ENCODE measurements around the gene WDFY4.

The WDFY4 gene

GRCh38 chr10:48818081-48818480 lies 133.4 kb downstream of the WDFY4 start:
- DNase-seq (ENCODE audit: low spot score), result no peak

GRCh38 chr10:48818861-48819520 lies 134.3 kb downstream of the WDFY4 start:
- DNase-seq (ENCODE audit: low spot score), result no peak

GRCh38 chr10:48819783-48820182 lies 135.1 kb downstream of the WDFY4 start:
- no peak for DNase-seq (ENCODE audit: low spot score)

- DNase-seq (ENCODE audit: low spot score), result no peak
These were observed 135.6 kb downstream of the WDFY4 start for GRCh38 chr10:48820231-48820630.

GRCh38 chr10:48820699-48821098 lies 136.0 kb downstream of the WDFY4 start:
- DNase-seq (ENCODE audit: low spot score), result no peak

- no peak for DNase-seq (ENCODE audit: low spot score)
These were observed 136.4 kb downstream of the WDFY4 start for GRCh38 chr10:48821111-48821510.

GRCh38 chr10:48821692-48822091 lies 137.0 kb downstream of the WDFY4 start:
- no peak for DNase-seq (ENCODE audit: low spot score)

- no peak for DNase-seq (ENCODE audit: low spot score)
These were observed 149.0 kb downstream of the WDFY4 start for GRCh38 chr10:48833674-48834073.

- no peak for DNase-seq (ENCODE audit: low spot score)
These were observed 149.7 kb downstream of the WDFY4 start for GRCh38 chr10:48834189-48834965.

GRCh38 chr10:48835781-48836180 lies 151.1 kb downstream of the WDFY4 start:
- DNase-seq (ENCODE audit: low spot score), result no peak

- no peak for DNase-seq (ENCODE audit: low spot score)
These were observed 151.9 kb downstream of the WDFY4 start for GRCh38 chr10:48836605-48837004.

- no peak for DNase-seq (ENCODE audit: low spot score)
These were observed 154.2 kb downstream of the WDFY4 start for GRCh38 chr10:48838834-48839233.

GRCh38 chr10:48839809-48840679 lies 155.4 kb downstream of the WDFY4 start:
- DNase-seq (ENCODE audit: low spot score), result no peak

- no peak for DNase-seq (ENCODE audit: low spot score)
These were observed 157.6 kb downstream of the WDFY4 start for GRCh38 chr10:48842231-48842630.

GRCh38 chr10:48843198-48843597 lies 158.5 kb downstream of the WDFY4 start:
- no peak for DNase-seq (ENCODE audit: low spot score)

- DNase-seq (ENCODE audit: low spot score), result no peak
These were observed 159.9 kb downstream of the WDFY4 start for GRCh38 chr10:48844616-48845015.

GRCh38 chr10:48845512-48845911 lies 160.8 kb downstream of the WDFY4 start:
- DNase-seq (ENCODE audit: low spot score), result no peak

- no peak for DNase-seq (ENCODE audit: low spot score)
These were observed 163.0 kb downstream of the WDFY4 start for GRCh38 chr10:48847691-48848090.

GRCh38 chr10:48856855-48857254 lies 172.2 kb downstream of the WDFY4 start:
- DNase-seq (ENCODE audit: low spot score), result no peak

- no peak for DNase-seq (ENCODE audit: low spot score)
These were observed 187.6 kb downstream of the WDFY4 start for GRCh38 chr10:48872234-48872633.

- no peak for DNase-seq (ENCODE audit: low spot score)
These were observed 193.4 kb downstream of the WDFY4 start for GRCh38 chr10:48878091-48878490.

GRCh38 chr10:48879451-48879850 lies 194.8 kb downstream of the WDFY4 start:
- no peak for DNase-seq (ENCODE audit: low spot score)

Measured in D341Med (cell line).